Smooth muscle cell (in vitro differentiated cells): ENCODE results near the gene CCDC179. TPM values are rescaled to one million over a fixed set of nuclear protein-coding genes. Genes with fewer than 3 reads are reported as not detected.

ENCODE experiments used
- DNase-seq: peaks from one replicate; lab custom pipeline; 2025; ENCODE audit not compliant: unreplicated experiment; lab: John Stamatoyannopoulos, UW
- H2AFZ ChIP-seq: fragments of 200-600 bp; sonication (generic); 2 replicates; pipeline ENCODE4 v1.6.0; 2016; ENCODE audit warnings: antibody characterized with exemption, low read depth, mild to moderate bottlenecking
- H3F3A ChIP-seq: fragments of 200-600 bp; sonication (generic); 2 replicates; pipeline ENCODE4 v1.6.0; 2017; ENCODE audit warnings: antibody characterized with exemption, low read depth
- H3K27ac ChIP-seq: fragments of 200-600 bp; sonication (generic); 2 replicates; pipeline ENCODE4 v1.5.1; 2016; ENCODE audit warnings: low read depth, mild to moderate bottlenecking
- H3K27me3 ChIP-seq: fragments of 200-600 bp; sonication (generic); 2 replicates; pipeline ENCODE4 v1.6.1; 2016; ENCODE audit warnings: low read depth, mild to moderate bottlenecking
- H3K36me3 ChIP-seq: fragments of 200-600 bp; sonication (generic); 2 replicates; pipeline ENCODE4 v1.5.1; 2016; ENCODE audit warnings: low read depth
- H3K4me1 ChIP-seq: fragments of 200-600 bp; sonication (generic); 2 replicates; pipeline ENCODE4 v1.5.1; 2016; ENCODE audit warnings: low read depth
- H3K4me2 ChIP-seq: fragments of 200-600 bp; sonication (generic); 2 replicates; pipeline ENCODE4 v1.6.0; 2016; ENCODE audit warnings: mild to moderate bottlenecking
- H3K4me3 ChIP-seq: fragments of 200-600 bp; sonication (generic); 2 replicates; pipeline ENCODE4 v1.5.1; 2016; ENCODE audit warnings: mild to moderate bottlenecking
- H3K79me2 ChIP-seq: fragments of 200-600 bp; sonication (generic); 2 replicates; pipeline ENCODE4 v1.6.0; 2016; ENCODE audit warnings: low read depth, mild to moderate bottlenecking
- H3K9ac ChIP-seq: fragments of 200-600 bp; sonication (generic); 2 replicates; pipeline ENCODE4 v1.6.0; 2016; ENCODE audit warnings: low read depth
- H3K9me3 ChIP-seq: fragments of 200-600 bp; sonication (generic); replicated peaks from 2 replicates; pipeline ENCODE4 v1.5.1; 2016; ENCODE audit warnings: low read depth
- H4K20me1 ChIP-seq: fragments of 200-600 bp; sonication (generic); 2 replicates; pipeline ENCODE4 v1.6.0; 2016; ENCODE audit warnings: low read depth
- CTCF ChIP-seq: fragments of 200-600 bp; sonication (generic); IDR thresholded peaks from 2 replicates; pipeline ENCODE4 v1.5.1; 2017; ENCODE audit warnings: borderline replicate concordance, mild to moderate bottlenecking, antibody characterized with exemption; ENCODE audit not compliant: insufficient read depth, poor library complexity, severe bottlenecking
- WGBS: methylation state at CpG from one replicate; pipeline ENCODE4 v1.1.7; 2016; ENCODE audit warnings: low lambda C conversion rate; 5-methylcytosine and 5-hydroxymethylcytosine counted together
- polyA plus RNA-seq: library from polyadenylated mRNA; unstranded; fragments of >200 nt; fragmentation: Nextera tagmentation; extraction: Ambion mirVana; gene quantifications from 2 replicates; pipeline ENCODE4 v1.2.1, GENCODE V29; 2016
- total RNA-seq: library from RNA; depleted of rRNA; stranded (reverse); fragments of >200 nt; gene quantifications from 2 replicates; pipeline ENCODE4 v1.2.3, GENCODE V29; 2014

CCDC179 gene
- total RNA-seq (not detected in 2 replicates), polyA plus RNA-seq (not detected in 2 replicates)

GRCh38 chr11:22860241-22860640 lies at the start of gene CCDC179:
CCDC179 (minus strand) TSS chr11:22860474; CDS start chr11:22860421, 53 bp downstream.
- Histone ChIP-seq H3K36me3 (no peaks in the 10 kb centered on the region), H3K9me3 (no peaks in the 10 kb centered on the region), H2AFZ (no peak within 1 kb of the TSS), H3K27ac (no peak within 1 kb of the TSS), H3K79me2 (no peaks in the 10 kb centered on the region), H3K4me1 (no peaks in the 10 kb centered on the region), H3K4me2 (no peak within 1 kb of the TSS), H3F3A (no peaks in the 10 kb centered on the region), H4K20me1 (no peaks in the 10 kb centered on the region), H3K27me3 (no peaks in the 10 kb centered on the region), H3K4me3 (no peak within 1 kb of the TSS), H3K9ac (no peak within 1 kb of the TSS)
- no peak for TF ChIP-seq CTCF
- 94% methylated on average over 4 of the region's 4 CpGs for WGBS
- DNase-seq: no peak

- Histone ChIP-seq H3K36me3 (no peaks in the 10 kb centered on the region), H3K79me2 (no peaks in the 10 kb centered on the region), H3K27ac (no peak overlapping the region), H3K9me3 (no peaks in the 10 kb centered on the region), H3K9ac (no peak overlapping the region), H3K4me3 (no peak overlapping the region), H3K4me2 (no peak overlapping the region), H4K20me1 (no peaks in the 10 kb centered on the region), H2AFZ (no peak overlapping the region), H3F3A (no peaks in the 10 kb centered on the region), H3K4me1 (no peaks in the 10 kb centered on the region), H3K27me3 (no peaks in the 10 kb centered on the region)
- TF ChIP-seq CTCF: no peak
- WGBS: 79% methylated on average over 1 of the region's 1 CpG
- no peak for DNase-seq
Observed at GRCh38 chr11:22903782-22904181, 43.5 kb upstream of the CCDC179 start.

- no peaks in the 10 kb centered on the region for H3K4me1 ChIP-seq
- H3K36me3 ChIP-seq: no peaks in the 10 kb centered on the region
- no peak overlapping the region for H2AFZ ChIP-seq
- H3K9me3 ChIP-seq: no peaks in the 10 kb centered on the region
- H3K4me3 ChIP-seq: no peak overlapping the region
- no peaks in the 10 kb centered on the region for H4K20me1 ChIP-seq
- no peak for DNase-seq
- no peak overlapping the region for H3K9ac ChIP-seq
- WGBS: 78% methylated on average over 4 of the region's 4 CpGs
- H3K27me3 ChIP-seq: no peaks in the 10 kb centered on the region
- no peaks in the 10 kb centered on the region for H3F3A ChIP-seq
- no peak overlapping the region for H3K27ac ChIP-seq
- no peak overlapping the region for H3K4me2 ChIP-seq
- no peak for TF ChIP-seq CTCF
- no peaks in the 10 kb centered on the region for H3K79me2 ChIP-seq
Observed at GRCh38 chr11:22901603-22902002, 41.3 kb upstream of the CCDC179 start.

GRCh38 chr11:22900764-22901486 lies 40.7 kb upstream of the CCDC179 start:
- Histone ChIP-seq H3F3A (no peaks in the 10 kb centered on the region), H3K79me2 (no peaks in the 10 kb centered on the region), H3K9ac (no peak overlapping the region), H3K4me3 (no peak overlapping the region), H3K9me3 (no peaks in the 10 kb centered on the region), H3K4me2 (no peak overlapping the region), H3K36me3 (no peaks in the 10 kb centered on the region), H4K20me1 (no peaks in the 10 kb centered on the region), H3K4me1 (no peaks in the 10 kb centered on the region), H2AFZ (no peak overlapping the region), H3K27me3 (no peaks in the 10 kb centered on the region), H3K27ac (no peak overlapping the region)
- no peak for DNase-seq
- no peak for TF ChIP-seq CTCF
